Measurements from ENCODE around the gene LTA. TPM values are rescaled to one million over a fixed set of nuclear protein-coding genes. Genes with fewer than 3 reads are reported as not detected.

The LTA gene
- total RNA-seq, result not detected in 2 replicates

DNA sequence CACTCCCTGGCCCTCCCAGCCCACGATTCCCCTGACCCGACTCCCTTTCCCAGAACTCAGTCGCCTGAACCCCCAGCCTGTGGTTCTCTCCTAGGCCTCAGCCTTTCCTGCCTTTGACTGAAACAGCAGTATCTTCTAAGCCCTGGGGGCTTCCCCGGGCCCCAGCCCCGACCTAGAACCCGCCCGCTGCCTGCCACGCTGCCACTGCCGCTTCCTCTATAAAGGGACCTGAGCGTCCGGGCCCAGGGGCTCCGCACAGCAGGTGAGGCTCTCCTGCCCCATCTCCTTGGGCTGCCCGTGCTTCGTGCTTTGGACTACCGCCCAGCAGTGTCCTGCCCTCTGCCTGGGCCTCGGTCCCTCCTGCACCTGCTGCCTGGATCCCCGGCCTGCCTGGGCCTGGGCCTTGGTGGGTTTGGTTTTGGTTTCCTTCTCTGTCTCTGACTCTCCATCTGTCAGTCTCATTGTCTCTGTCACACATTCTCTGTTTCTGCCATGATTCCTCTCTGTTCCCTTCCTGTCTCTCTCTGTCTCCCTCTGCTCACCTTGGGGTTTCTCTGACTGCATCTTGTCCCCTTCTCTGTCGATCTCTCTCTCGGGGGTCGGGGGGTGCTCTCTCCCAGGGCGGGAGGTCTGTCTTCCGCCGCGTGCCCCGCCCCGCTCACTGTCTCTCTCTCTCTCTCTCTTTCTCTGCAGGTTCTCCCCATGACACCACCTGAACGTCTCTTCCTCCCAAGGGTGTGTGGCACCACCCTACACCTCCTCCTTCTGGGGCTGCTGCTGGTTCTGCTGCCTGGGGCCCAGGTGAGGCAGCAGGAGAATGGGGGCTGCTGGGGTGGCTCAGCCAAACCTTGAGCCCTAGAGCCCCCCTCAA is at the start of gene LTA:
Gene LTA, plus strand, starts transcription at position 249 of the 871 bp plus-strand sequence. Its CDS starts 454 bp downstream, at position 703.
- no peak for DNase-seq

DNA sequence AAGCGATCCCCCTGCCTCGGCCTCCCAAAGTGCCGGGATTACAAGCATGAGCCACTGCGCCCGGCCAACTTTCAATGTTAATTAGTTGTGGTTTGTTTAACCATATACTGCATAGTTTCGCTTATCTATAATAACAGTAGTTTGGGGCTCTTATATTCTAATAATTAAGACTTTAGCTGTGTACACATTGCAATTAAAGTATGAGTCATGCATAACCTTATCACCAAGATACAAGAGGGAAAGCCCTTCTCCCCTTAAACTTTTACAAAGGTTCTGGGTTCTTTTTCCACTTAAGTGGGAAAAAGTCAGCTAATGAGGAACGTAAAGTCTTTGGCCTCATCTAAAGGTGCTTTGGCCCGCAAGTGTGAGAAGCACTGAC is 46.5 kb upstream of the LTA start:
- no peak for DNase-seq

DNA sequence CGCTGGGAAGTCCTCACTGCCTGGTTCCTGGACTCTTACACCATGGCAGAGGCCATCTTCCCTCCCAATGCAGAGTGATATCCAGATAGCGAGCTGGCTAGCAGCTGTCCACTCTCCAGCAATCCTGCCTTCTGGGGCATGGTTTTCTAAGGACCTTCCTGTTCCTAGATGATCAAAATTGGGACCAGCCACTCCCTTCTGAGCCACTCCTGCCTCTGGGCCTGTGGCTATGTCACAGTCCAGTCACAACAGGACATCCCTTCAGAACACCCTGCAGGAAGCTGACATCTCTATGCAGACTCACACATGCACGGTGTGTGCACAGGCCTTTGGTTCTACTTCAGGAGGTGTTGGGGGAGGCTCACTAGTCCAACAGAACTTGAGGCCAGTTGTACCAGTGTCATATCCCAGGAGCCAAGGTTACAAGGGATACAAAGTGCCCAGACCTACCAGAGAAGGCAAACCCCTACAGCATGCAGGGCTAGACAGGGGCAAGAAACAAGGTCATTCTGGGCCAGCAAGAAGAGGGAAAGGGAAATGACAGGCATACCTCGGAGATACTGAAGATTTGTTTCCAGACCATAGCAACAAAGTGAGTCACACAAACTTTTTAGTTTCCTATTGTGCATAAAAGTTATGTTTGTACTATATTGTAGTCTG is 46.0 kb upstream of the LTA start:
- peak; percentile 86 for DNase-seq

GRCh38 chr6:31528307-31528777 is 43.7 kb upstream of the LTA start:
- no peak for DNase-seq

DNA sequence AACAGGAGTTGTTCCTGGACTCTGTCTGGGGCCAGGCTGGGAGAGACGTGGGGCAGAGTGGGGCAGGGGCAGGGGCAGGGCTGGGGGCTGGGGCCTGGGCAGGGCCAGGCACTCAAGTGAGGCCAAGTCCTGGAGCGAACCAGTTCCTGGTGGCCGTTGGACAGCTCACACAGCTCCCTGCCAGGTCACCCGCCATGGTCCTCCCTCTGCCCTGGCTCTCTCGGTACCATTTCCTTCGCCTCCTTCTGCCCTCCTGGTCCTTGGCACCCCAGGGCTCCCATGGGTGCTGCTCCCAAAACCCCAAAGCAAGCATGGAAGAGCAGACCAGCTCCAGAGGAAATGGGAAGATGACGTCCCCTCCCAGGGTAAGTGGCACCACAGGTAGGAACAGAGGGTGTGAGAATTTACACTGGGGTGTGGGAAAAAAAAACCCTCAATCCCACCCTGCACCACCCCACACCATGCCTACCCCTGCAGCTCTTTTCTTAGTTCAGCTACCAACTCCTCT is 43.2 kb upstream of the LTA start, which contains the start of gene MCCD1:
Gene MCCD1, plus strand, starts transcription at position 142 of the 508 bp plus-strand sequence. Its CDS starts 53 bp downstream, at position 195.
- no peak for DNase-seq

GRCh38 chr6:31529329-31530150 is 42.5 kb upstream of the LTA start:
- no peak for DNase-seq

- no peak for DNase-seq
Measured at GRCh38 chr6:31530659-31531058, 41.4 kb upstream of the LTA start.

GRCh38 chr6:31531162-31531561 is 40.9 kb upstream of the LTA start:
- DNase-seq, result no peak

DNA sequence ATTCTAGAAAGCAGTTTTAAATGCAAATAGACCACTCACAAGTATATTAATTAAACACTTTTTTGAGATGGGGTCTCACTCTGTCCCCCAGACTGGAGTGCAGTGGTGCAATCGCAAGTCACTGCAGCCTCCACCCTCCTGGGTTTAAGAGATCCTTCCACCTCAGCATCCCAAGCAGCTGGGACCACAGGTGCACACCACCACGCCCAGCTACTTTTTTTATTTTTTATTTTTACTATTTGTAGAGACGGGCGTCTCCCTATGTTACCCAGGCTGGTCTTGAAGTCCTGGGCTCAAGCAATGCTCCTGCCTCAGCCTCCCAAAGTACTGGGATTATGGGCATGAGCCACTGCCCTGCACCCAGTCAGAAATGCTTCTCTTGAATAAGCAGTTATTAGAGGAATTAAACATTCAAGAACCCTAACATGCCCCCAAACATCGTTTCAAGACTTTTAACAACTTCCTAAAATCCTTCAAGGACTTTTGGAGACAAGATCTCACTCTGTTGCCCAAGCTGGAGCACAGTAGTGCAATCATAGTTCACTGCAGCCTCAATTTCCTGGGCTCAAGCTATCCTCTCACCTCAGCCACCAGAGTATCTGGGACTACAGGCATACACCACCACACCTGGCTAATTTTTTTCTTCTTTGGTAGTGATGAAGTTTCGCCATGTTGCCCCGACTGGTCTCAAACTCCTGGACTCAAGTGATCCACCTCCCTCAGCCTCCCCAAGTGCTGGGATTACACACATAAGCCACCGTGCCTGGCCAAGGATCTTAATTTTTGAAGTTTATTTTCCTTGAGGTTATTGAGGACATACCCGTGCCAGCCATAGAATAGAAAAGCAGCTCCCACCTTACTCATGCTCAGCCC is 40.1 kb upstream of the LTA start:
- DNase-seq, result no peak

- no peak for DNase-seq
Measured at GRCh38 chr6:31532644-31533454, 39.2 kb upstream of the LTA start.

DNA sequence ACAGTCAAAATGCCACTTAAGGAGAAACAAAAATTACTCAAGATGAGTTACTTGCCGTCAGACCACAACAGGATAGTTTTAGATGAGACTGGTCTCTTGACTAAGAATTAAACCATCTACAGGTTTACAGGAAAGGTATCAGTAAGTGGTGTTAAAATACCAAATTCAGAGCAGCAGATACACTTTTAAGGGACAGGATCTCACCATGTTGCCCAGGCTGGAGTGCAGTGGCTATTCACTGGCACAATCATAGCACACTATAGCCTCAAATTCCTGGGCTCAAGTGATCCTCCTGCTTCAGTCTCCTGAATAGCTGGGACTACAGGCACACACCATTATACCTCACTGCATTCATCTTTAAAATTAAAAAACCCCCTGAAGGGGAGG is 38.6 kb upstream of the LTA start:
- no peak for DNase-seq

- DNase-seq, result no peak
Measured at GRCh38 chr6:31534011-31534410, 38.1 kb upstream of the LTA start.

- DNase-seq, result no peak
Measured at GRCh38 chr6:31534521-31535040, 37.5 kb upstream of the LTA start.

GRCh38 chr6:31535538-31536324 is 36.4 kb upstream of the LTA start:
- DNase-seq, result no peak

- no peak for DNase-seq
Measured at GRCh38 chr6:31538805-31539400, 33.2 kb upstream of the LTA start.

GRCh38 chr6:31540640-31541039 is 31.4 kb upstream of the LTA start:
- no peak for DNase-seq

DNA sequence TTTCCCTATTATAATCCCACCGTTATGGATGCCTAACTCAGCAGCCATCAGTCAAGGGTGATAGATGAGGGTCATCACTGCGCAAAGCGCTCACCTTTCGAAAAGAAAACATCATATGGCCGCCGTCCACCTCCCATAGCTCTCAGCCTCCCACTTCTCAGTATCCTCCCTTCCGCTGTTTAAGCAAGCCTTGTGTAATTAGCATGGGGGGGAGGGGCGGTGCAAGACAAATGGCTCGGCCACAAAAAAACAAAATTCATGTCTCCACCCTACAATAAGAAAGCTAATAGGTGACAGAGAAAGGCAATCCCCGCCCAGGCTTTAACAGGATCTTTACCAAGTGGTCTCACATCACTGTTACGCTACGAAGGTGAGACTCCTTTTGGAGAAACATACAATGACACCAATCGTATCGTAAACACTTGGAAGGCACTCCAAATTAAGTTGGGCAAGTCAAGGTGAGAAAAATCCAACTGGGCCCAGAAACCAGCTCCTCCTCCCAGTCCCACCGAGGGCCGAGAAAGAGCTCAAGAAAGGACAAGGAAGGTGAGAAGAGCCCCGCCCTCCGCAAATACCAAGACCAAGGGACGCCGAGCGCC is 30.9 kb upstream of the LTA start:
- DNase-seq, result peak; percentile 63

DNA sequence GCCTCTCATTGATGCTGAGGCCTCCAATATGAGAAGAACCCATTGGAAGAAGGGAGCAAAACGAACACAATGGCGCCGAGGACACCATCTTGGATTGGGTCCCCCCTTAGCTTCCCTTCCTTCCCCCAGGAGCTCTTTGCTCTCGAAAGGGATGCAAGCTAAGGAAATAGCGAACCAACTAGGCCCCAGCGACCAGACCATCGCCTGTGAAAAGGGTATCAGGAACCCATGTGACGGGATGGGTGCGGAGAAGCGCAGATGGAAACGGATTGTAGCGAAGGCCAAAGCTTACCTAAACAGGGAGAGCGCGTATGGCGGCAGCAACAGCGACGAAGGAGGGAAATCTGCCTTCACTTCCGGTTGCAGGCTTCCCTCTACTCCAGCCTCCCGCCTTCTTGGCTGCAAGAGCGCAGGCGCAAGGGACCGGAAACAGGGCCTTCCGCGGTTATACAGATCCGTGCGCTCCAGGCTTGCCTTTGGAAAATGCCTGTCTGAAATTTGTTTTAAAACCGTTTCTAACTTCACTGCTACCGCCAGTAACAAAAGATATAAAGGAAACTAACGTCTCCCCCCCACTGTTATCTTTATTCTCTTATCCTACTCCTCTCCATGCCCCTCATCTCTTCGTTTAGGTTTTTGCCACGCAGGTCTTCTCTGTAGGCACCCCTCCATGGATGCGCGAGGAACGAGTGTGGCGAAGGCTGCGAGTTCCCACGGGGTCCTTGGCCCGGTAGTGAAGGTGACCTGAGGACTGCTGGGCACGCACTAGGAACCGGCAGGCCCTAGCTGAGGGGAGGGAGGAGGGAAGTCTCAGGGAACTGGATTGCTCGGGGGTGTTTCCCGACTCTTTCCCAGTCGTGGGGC is 30.2 kb upstream of the LTA start, which contains the start of gene DDX39B:
Gene DDX39B, minus strand, starts transcription at position 346 of the 864 bp plus-strand sequence. CDS start 1,471 bp downstream, outside the sequence.
- peak; percentile 98 for DNase-seq
